ENCODE measurements around the gene MAGEA6.
"Not testable (repeated sequence)": the region's sequence is repeated elsewhere in the genome, so short reads cannot be mapped to it uniquely, and the experiment has no call there.

MAGEA6 gene

DNA sequence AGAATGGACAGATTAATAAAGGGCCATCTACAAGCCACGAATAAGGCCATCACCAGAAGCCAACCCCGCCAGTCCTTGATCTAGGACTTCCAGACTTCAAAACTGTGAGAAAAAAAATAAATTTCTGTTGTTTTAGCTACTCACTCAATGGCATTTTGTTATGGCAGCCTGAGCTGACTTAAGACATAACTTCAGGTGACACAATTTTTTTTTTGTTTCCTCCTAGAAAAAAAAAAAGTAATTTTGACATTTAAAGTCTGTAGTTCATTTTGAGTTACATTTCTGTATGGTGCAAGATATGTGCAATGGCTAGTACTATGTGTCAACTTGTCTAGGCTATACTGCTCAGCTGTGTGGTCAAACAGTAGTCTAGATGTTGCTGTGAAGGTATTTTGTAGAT lies 10.6 kb downstream of the MAGEA6 start, which contains the start of gene CSAG3:
Gene CSAG3 (plus strand): TSS at position 301 of the 400 bp plus-strand sequence.
- not testable (repeated sequence) for TF ChIP-seq EP300 (IDR thresholded peaks at IDR 0.05; ENCODE audit: borderline replicate concordance); CEBPB (IDR thresholded peaks at IDR 0.05)
- TF ChIP-seq, protein P1, sequence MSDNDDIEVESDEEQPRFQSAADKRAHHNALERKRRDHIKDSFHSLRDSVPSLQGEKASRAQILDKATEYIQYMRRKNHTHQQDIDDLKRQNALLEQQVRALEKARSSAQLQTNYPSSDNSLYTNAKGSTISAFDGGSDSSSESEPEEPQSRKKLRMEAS (IDR thresholded peaks at IDR 0.05): not testable (repeated sequence)

DNA sequence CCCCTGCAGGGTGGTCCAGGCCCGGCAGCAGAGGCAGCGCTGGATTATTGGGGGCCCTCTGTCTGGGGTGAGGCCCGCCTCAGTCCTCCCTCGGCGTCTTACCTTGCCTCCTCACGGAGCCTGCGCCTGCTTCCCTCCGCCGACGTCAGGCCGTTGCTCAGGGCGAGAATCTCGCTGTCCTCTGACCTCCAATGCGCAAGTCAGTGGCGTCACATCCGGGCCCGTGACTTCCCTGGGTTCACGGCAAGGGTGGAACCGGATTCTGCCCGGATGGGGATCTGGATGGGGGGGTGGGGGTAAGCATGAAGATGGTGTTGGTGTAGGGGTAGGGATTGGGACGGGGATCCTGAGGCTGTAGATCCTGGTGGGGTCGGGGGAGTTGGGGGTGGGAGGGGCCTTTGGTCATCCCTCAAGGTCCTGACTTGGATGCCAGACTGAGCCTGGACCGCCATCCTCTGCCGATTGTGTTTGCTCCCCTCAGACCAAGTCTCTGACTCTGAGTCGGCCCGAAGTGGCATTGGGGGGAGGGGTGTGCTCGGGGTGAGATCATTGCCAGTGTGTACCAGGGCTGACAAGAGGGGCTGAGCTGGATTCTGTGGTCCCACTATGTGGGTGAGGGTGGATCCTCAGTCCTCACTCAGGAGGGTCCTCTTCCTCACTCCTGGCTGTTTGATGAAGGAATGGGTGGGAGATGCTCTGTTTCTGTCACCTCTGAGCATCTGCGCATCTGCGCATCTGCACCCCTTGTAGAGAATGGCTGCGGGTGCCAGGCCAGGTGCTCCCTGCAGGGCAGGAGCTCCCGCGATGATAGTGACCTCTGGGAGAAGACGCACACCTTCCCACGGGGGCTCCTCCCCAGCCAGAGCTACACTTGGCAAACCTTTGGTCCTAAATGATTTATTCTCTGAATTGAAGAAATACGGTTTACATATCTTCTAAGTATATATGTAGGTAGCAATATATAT lies 15.5 kb downstream of the MAGEA6 start, which contains the start of gene MAGEA2:
Gene MAGEA2 (minus strand): TSS at position 157 of the 965 bp plus-strand sequence. CDS start 2,479 bp downstream, outside the sequence.
- TF ChIP-seq, protein P2, sequence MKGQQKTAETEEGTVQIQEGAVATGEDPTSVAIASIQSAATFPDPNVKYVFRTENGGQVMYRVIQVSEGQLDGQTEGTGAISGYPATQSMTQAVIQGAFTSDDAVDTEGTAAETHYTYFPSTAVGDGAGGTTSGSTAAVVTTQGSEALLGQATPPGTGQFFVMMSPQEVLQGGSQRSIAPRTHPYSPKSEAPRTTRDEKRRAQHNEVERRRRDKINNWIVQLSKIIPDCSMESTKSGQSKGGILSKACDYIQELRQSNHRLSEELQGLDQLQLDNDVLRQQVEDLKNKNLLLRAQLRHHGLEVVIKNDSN (IDR thresholded peaks at IDR 0.05): not testable (repeated sequence)
- TF ChIP-seq NFIC (IDR thresholded peaks at IDR 0.05); ZBTB7A (IDR thresholded peaks at IDR 0.05; ENCODE audit: low read depth): not testable (repeated sequence)

DNA sequence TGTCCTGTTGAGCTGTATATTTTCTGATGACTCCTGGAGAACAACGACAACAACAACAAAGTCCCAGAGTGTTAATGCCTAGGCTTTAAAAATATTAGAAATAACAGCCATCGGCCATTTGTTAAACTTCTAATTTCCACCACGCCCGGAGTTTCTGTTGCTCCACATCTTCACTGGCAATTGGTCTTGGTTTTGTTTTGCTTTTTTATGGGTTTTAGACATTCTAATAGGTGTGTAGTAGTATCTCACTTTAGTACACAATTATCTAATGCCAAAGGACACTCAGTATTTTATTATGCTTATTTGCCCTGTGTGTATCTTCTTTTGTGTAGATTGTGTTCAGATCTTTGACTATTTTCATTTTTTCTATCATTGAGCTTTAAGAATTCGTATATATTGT lies 30.9 kb downstream of the MAGEA6 start:
- TF ChIP-seq TCF12 (IDR thresholded peaks at IDR 0.05; ENCODE audit: low read depth): no peak
- TF ChIP-seq, protein P3, sequence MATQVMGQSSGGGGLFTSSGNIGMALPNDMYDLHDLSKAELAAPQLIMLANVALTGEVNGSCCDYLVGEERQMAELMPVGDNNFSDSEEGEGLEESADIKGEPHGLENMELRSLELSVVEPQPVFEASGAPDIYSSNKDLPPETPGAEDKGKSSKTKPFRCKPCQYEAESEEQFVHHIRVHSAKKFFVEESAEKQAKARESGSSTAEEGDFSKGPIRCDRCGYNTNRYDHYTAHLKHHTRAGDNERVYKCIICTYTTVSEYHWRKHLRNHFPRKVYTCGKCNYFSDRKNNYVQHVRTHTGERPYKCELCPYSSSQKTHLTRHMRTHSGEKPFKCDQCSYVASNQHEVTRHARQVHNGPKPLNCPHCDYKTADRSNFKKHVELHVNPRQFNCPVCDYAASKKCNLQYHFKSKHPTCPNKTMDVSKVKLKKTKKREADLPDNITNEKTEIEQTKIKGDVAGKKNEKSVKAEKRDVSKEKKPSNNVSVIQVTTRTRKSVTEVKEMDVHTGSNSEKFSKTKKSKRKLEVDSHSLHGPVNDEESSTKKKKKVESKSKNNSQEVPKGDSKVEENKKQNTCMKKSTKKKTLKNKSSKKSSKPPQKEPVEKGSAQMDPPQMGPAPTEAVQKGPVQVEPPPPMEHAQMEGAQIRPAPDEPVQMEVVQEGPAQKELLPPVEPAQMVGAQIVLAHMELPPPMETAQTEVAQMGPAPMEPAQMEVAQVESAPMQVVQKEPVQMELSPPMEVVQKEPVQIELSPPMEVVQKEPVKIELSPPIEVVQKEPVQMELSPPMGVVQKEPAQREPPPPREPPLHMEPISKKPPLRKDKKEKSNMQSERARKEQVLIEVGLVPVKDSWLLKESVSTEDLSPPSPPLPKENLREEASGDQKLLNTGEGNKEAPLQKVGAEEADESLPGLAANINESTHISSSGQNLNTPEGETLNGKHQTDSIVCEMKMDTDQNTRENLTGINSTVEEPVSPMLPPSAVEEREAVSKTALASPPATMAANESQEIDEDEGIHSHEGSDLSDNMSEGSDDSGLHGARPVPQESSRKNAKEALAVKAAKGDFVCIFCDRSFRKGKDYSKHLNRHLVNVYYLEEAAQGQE (IDR thresholded peaks at IDR 0.05; ENCODE audit: low read depth): no peak
- no peak for TF ChIP-seq YY1 (IDR thresholded peaks at IDR 0.05; ENCODE audit: low read depth)
- TF ChIP-seq, protein P1 (IDR thresholded peaks at IDR 0.05): no peak
- TF ChIP-seq ZBTB7A (IDR thresholded peaks at IDR 0.05; ENCODE audit: low read depth): no peak

DNA sequence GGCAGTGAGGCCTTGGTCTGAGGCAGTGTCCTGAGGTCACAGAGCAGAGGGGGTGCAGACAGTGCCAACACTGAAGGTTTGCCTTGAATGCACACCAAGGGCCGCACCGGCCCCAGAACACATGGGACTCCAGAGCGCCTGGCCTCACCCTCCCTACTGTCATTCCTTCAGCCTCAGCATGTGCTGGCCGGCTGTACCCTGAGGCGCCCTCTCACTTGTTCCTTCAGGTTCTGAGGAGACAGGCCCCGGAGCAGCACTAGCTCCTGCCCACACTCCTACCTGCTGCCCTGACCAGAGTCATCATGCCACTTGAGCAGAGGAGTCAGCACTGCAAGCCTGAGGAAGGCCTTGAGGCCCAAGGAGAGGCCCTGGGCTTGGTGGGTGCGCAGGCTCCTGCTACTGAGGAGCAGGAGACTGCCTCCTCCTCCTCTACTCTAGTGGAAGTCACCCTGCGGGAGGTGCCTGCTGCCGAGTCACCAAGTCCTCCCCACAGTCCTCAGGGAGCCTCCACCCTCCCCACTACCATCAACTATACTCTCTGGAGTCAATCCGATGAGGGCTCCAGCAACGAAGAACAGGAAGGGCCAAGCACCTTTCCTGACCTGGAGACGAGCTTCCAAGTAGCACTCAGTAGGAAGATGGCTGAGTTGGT lies 33.5 kb downstream of the MAGEA6 start:
- TF ChIP-seq ZBTB7A (IDR thresholded peaks at IDR 0.05; ENCODE audit: low read depth) (no peak), EGR1 (IDR thresholded peaks at IDR 0.05) (no peak), TCF12 (IDR thresholded peaks at IDR 0.05; ENCODE audit: low read depth) (no peak), FOXM1 (IDR thresholded peaks at IDR 0.05; ENCODE audit: borderline replicate concordance, low read depth) (no peak), EP300 (IDR thresholded peaks at IDR 0.05; ENCODE audit: borderline replicate concordance) (no peak), TEAD4 (IDR thresholded peaks at IDR 0.05) (no peak), RAD21 (IDR thresholded peaks at IDR 0.05; ENCODE audit: low read depth) (no peak), CREB1 (IDR thresholded peaks at IDR 0.05; ENCODE audit: low read depth) (no peak), CEBPB (IDR thresholded peaks at IDR 0.05) (no peak), TAF1 (IDR thresholded peaks at IDR 0.05; ENCODE audit: low read depth) (no peak), YY1 (IDR thresholded peaks at IDR 0.05; ENCODE audit: low read depth) (no peak), NFIC (IDR thresholded peaks at IDR 0.05) (no peak)
- TF ChIP-seq, protein P1 (IDR thresholded peaks at IDR 0.05): no peak
- TF ChIP-seq, protein P2 (IDR thresholded peaks at IDR 0.05): no peak
- TF ChIP-seq, protein P3 (IDR thresholded peaks at IDR 0.05; ENCODE audit: low read depth): no peak

DNA sequence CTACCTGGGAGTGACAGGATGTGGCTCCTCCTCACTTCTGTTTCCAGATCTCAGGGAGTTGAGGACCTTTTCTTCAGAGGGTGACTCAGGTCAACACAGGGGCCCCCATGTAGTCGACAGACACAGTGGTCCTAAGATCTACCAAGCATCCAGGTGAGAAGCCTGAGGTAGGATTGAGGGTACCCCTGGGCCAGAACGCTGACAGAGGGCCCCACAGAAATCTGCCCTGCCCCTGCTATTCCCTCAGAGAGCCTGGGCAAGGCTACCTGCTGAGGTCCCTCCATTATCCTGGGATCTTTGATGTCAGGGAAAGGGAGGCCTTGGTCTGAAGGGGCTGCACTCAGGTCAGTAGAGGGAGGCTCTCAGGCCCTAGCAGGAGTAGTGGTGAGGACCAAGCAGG lies 34.4 kb downstream of the MAGEA6 start:
- TF ChIP-seq TAF1 (IDR thresholded peaks at IDR 0.05; ENCODE audit: low read depth): no peak
- TF ChIP-seq EP300 (IDR thresholded peaks at IDR 0.05; ENCODE audit: borderline replicate concordance): no peak
- no peak for TF ChIP-seq RAD21 (IDR thresholded peaks at IDR 0.05; ENCODE audit: low read depth)
- TF ChIP-seq, protein P1 (IDR thresholded peaks at IDR 0.05): no peak
- TF ChIP-seq EGR1 (IDR thresholded peaks at IDR 0.05): no peak
- TF ChIP-seq ZBTB7A (IDR thresholded peaks at IDR 0.05; ENCODE audit: low read depth): no peak
- TF ChIP-seq TCF12 (IDR thresholded peaks at IDR 0.05; ENCODE audit: low read depth): no peak
- no peak for TF ChIP-seq NFIC (IDR thresholded peaks at IDR 0.05)
- no peak for TF ChIP-seq CEBPB (IDR thresholded peaks at IDR 0.05)
- TF ChIP-seq, protein P2 (IDR thresholded peaks at IDR 0.05): no peak
- TF ChIP-seq TEAD4 (IDR thresholded peaks at IDR 0.05): no peak
